GM10266 (cell line): ENCODE results near the gene MAD1L1.

Experiments used
- DNase-seq: peaks from one replicate; pipeline ENCODE4 v3.0.0; 2012; ENCODE audit errors: extremely low spot score
- CTCF ChIP-seq: IDR thresholded peaks from 2 replicates; pipeline ENCODE4 v1.5.1; 2012; ENCODE audit warnings: mild to moderate bottlenecking, low read depth; ENCODE audit not compliant: control insufficient read depth, insufficient read depth; ENCODE audit errors: missing control alignments

Gene MAD1L1

GRCh38 chr7:2103071-2103898 is 129.5 kb downstream of the MAD1L1 start:
- no peak for DNase-seq
- no peak for TF ChIP-seq CTCF

- TF ChIP-seq CTCF = no peak
- DNase-seq = no peak
Measured at GRCh38 chr7:2102375-2102723, 130.4 kb downstream of the MAD1L1 start.

- no peak for TF ChIP-seq CTCF
- DNase-seq = no peak
Measured at GRCh38 chr7:2101630-2102374, 130.9 kb downstream of the MAD1L1 start.

- peak; percentile 48 for TF ChIP-seq CTCF
- peak; percentile 80 for DNase-seq
Measured at GRCh38 chr7:2100278-2101208, 132.2 kb downstream of the MAD1L1 start.

DNA sequence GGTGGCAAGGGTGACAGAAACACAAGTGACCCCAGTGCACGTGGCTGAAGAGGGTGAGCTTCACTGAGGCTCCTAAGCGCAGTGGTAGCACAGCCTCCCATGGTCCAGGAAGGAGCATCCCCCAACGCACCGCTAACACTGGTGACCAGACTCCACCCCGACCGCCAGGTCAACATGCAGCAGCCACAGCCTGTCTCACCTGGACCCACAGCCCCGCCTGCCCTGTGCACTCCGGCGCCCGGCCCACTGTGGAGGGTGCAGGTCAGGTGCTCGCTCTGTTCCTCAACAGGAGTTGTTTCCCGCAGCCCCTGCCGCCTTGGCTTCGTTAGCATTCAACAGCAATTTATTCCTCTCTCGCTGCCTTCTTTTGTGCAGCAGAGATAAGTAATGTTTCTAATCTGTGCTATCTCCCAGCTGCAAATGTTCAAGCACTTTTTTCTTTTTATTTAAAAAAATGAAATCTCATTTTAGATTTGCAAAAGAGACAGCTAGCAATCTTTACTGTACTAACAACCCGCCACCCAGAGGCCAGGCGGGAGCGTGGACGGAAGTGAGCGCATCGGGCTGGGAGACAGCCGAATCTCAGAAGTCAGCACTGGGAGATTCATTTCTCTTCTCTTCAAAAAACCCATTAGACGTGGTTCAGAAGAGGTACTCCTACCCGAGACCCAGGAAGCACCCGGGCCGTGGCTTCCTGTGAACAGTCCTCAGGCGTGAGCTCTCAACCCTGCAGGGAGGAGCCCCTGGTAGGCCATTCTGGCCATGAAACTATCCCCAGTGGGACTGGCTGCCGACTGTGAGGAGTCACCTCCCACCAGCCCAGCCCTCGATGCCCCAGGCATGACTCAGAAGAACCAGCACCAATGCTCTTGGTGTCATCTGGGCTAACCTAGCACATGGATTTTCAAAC is 133.4 kb downstream of the MAD1L1 start:
- TF ChIP-seq CTCF = peak; percentile 32
- peak; percentile 69 for DNase-seq

- DNase-seq = no peak
- no peak for TF ChIP-seq CTCF
Measured at GRCh38 chr7:2098496-2098895, 134.2 kb downstream of the MAD1L1 start.
